Sigmoid colon (tissue), 4 donors: ENCODE measurements around the gene AFDN.

Experiments used
- EP300 ChIP-seq, 4 donors: sonication (generic); formaldehyde crosslinking; IDR thresholded peaks; one replicate each; pipeline ENCODE4 v1.6.1; 2017; ENCODE audit warnings: antibody characterized with exemption in 4 of 4
- POLR2A ChIP-seq, 2 donors: fragments of 450-650 bp; IDR thresholded peaks; one replicate each; pipeline ENCODE4 v1.6.1; 2016; ENCODE audit warnings: antibody characterized with exemption in 2 of 2, mild to moderate bottlenecking in 2 of 2, moderate library complexity in 2 of 2
- POLR2AphosphoS5 ChIP-seq, 4 donors: sonication (generic); formaldehyde crosslinking; IDR thresholded peaks; one replicate each; pipeline ENCODE4 v1.6.1; 2017; ENCODE audit warnings: antibody characterized with exemption in 4 of 4
- TF ChIP-seq, protein P1 (sequence below), 4 experiments: fragments of 450-650 bp in 3 of 4; fragments of 200-600 bp in 1 of 4; IDR thresholded peaks; one replicate each; pipeline ENCODE4 v1.5.1; 2016 to 2019; ENCODE audit warnings: antibody characterized with exemption in 4 of 4, mild to moderate bottlenecking in 3 of 4, moderate library complexity in 2 of 4

GRCh38 chr6:167882244-167882643, 55.5 kb downstream of the AFDN start:
- TF ChIP-seq, protein P1, sequence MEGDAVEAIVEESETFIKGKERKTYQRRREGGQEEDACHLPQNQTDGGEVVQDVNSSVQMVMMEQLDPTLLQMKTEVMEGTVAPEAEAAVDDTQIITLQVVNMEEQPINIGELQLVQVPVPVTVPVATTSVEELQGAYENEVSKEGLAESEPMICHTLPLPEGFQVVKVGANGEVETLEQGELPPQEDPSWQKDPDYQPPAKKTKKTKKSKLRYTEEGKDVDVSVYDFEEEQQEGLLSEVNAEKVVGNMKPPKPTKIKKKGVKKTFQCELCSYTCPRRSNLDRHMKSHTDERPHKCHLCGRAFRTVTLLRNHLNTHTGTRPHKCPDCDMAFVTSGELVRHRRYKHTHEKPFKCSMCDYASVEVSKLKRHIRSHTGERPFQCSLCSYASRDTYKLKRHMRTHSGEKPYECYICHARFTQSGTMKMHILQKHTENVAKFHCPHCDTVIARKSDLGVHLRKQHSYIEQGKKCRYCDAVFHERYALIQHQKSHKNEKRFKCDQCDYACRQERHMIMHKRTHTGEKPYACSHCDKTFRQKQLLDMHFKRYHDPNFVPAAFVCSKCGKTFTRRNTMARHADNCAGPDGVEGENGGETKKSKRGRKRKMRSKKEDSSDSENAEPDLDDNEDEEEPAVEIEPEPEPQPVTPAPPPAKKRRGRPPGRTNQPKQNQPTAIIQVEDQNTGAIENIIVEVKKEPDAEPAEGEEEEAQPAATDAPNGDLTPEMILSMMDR (IDR thresholded peaks at IDR 0.05): no peak
- TF ChIP-seq POLR2AphosphoS5 (IDR thresholded peaks at IDR 0.05) (no peak), POLR2A (IDR thresholded peaks at IDR 0.05) (no peak), EP300 (IDR thresholded peaks at IDR 0.05) (no peak)
